Chondrocyte (in vitro differentiated cells): Measurements from ENCODE around the gene SLC7A7. TPM values are rescaled to one million over a fixed set of nuclear protein-coding genes. Genes with fewer than 3 reads are reported as not detected.

Experiments
- DNase-seq: peaks from one replicate; pipeline ENCODE4 v3.0.0; 2021; ENCODE audit warnings: mixed read lengths, low spot score
- H3K27ac Mint-ChIP-seq: one replicate; pipeline ENCODE4 v1.8.0; 2021; ENCODE audit warnings: mild to moderate bottlenecking, moderate library complexity, mixed read lengths; ENCODE audit not compliant: unreplicated experiment
- H3K27me3 Mint-ChIP-seq: 2 replicates; pipeline ENCODE4 v1.8.0; 2021; ENCODE audit warnings: low read depth, mixed read lengths
- H3K36me3 Mint-ChIP-seq: 2 replicates; pipeline ENCODE4 v1.8.0; 2021; ENCODE audit warnings: low read depth, mixed read lengths
- H3K4me1 Mint-ChIP-seq: 2 replicates; pipeline ENCODE4 v1.8.0; 2021; ENCODE audit warnings: low read depth, mild to moderate bottlenecking, mixed read lengths
- H3K4me3 Mint-ChIP-seq: one replicate; pipeline ENCODE4 v1.8.0; 2021; ENCODE audit warnings: mild to moderate bottlenecking, moderate library complexity, mixed read lengths; ENCODE audit not compliant: unreplicated experiment
- H3K9me3 Mint-ChIP-seq: 2 replicates; pipeline ENCODE4 v1.8.0; 2021; ENCODE audit warnings: low read depth, mixed read lengths
- total RNA-seq: library from RNA; stranded (reverse); gene quantifications from 3 replicates; pipeline ENCODE4 v1.2.1, GENCODE V29; 2021
- TF ChIP-seq, protein P1 (sequence below): fragments of 200-600 bp; sonication (generic); IDR thresholded peaks from 2 replicates; pipeline ENCODE4 v1.5.0; 2021; ENCODE audit warnings: antibody characterized with exemption, mild to moderate bottlenecking, moderate library complexity

Gene SLC7A7
- total RNA-seq, 1 donor from 2014 or later = 1.5 TPM

- no peak for DNase-seq
- H3K4me1 Mint-ChIP-seq = peaks cover 3% of the 10 kb centered on the region
- H3K9me3 Mint-ChIP-seq = no peaks in the 10 kb centered on the region
- H3K4me3 Mint-ChIP-seq = no peak overlapping the region
- H3K27me3 Mint-ChIP-seq = peaks cover 11% of the 10 kb centered on the region
- peaks cover 3% of the 10 kb centered on the region for H3K36me3 Mint-ChIP-seq
- TF ChIP-seq, protein P1, sequence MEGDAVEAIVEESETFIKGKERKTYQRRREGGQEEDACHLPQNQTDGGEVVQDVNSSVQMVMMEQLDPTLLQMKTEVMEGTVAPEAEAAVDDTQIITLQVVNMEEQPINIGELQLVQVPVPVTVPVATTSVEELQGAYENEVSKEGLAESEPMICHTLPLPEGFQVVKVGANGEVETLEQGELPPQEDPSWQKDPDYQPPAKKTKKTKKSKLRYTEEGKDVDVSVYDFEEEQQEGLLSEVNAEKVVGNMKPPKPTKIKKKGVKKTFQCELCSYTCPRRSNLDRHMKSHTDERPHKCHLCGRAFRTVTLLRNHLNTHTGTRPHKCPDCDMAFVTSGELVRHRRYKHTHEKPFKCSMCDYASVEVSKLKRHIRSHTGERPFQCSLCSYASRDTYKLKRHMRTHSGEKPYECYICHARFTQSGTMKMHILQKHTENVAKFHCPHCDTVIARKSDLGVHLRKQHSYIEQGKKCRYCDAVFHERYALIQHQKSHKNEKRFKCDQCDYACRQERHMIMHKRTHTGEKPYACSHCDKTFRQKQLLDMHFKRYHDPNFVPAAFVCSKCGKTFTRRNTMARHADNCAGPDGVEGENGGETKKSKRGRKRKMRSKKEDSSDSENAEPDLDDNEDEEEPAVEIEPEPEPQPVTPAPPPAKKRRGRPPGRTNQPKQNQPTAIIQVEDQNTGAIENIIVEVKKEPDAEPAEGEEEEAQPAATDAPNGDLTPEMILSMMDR = no peak
- H3K27ac Mint-ChIP-seq = no peak overlapping the region
Observed at GRCh38 chr14:22803687-22803974, 11.6 kb downstream of the SLC7A7 start.

- peaks cover 13% of the 10 kb centered on the region for H3K27me3 Mint-ChIP-seq
- no peak overlapping the region for H3K4me3 Mint-ChIP-seq
- H3K4me1 Mint-ChIP-seq = peaks cover 3% of the 10 kb centered on the region
- no peak overlapping the region for H3K27ac Mint-ChIP-seq
- TF ChIP-seq, protein P1 = no peak
- no peaks in the 10 kb centered on the region for H3K9me3 Mint-ChIP-seq
- H3K36me3 Mint-ChIP-seq = peaks cover 3% of the 10 kb centered on the region
- DNase-seq = no peak
Observed at GRCh38 chr14:22802860-22803686, 12.2 kb downstream of the SLC7A7 start.

GRCh38 chr14:22801716-22802115 lies 13.5 kb downstream of the SLC7A7 start:
- no peaks in the 10 kb centered on the region for H3K9me3 Mint-ChIP-seq
- H3K27me3 Mint-ChIP-seq = peaks cover 15% of the 10 kb centered on the region
- TF ChIP-seq, protein P1 = no peak
- no peak overlapping the region for H3K4me3 Mint-ChIP-seq
- no peak overlapping the region for H3K27ac Mint-ChIP-seq
- DNase-seq = no peak
- H3K36me3 Mint-ChIP-seq = peaks cover 3% of the 10 kb centered on the region
- no peaks in the 10 kb centered on the region for H3K4me1 Mint-ChIP-seq

GRCh38 chr14:22800346-22800745 lies 14.9 kb downstream of the SLC7A7 start:
- no peak overlapping the region for H3K4me3 Mint-ChIP-seq
- TF ChIP-seq, protein P1 = no peak
- H3K36me3 Mint-ChIP-seq = peaks cover 2% of the 10 kb centered on the region
- no peaks in the 10 kb centered on the region for H3K9me3 Mint-ChIP-seq
- DNase-seq = no peak
- no peaks in the 10 kb centered on the region for H3K4me1 Mint-ChIP-seq
- no peak overlapping the region for H3K27ac Mint-ChIP-seq
- peaks cover 20% of the 10 kb centered on the region for H3K27me3 Mint-ChIP-seq

GRCh38 chr14:22798528-22798927 lies 16.7 kb downstream of the SLC7A7 start:
- H3K9me3 Mint-ChIP-seq = no peaks in the 10 kb centered on the region
- TF ChIP-seq, protein P1 = no peak
- H3K36me3 Mint-ChIP-seq = peaks cover 1% of the 10 kb centered on the region
- H3K27ac Mint-ChIP-seq = no peak overlapping the region
- no peaks in the 10 kb centered on the region for H3K4me1 Mint-ChIP-seq
- no peak for DNase-seq
- H3K27me3 Mint-ChIP-seq = peaks cover 15% of the 10 kb centered on the region
- H3K4me3 Mint-ChIP-seq = no peak overlapping the region
